Measurements from ENCODE around the gene LHX3. TPM values are rescaled to one million over a fixed set of nuclear protein-coding genes. Genes with fewer than 3 reads are reported as not detected.

LHX3 gene
- total RNA-seq, 1 donor, result not detected

DNA sequence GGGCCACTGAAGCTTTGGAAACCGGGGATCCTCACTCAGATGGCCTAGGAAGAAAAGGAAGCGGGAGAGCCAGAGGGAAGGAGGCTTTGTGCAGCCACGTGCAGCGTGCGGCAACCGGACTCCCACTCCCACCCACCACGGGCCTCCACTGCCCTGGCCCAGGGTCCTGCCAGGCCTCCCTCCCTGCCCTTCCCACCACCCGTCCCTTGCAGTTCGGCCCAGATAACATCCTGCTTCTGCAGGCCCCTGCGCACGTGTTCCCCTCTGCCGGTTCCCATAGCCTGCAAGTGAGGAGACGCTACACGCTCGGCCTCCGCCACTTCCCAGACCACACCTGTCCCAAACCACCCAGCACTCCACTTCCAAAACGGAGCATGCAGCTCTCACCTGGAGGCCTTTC lies 4.3 kb upstream of the LHX3 start:
- Histone ChIP-seq H3K27me3 (ENCODE audit: insufficient read depth, low read length) (no peaks in the 10 kb centered on the region), H3K4me1 (ENCODE audit: insufficient read depth, low read length) (no peaks in the 10 kb centered on the region), H3K4me3 (ENCODE audit: low read length) (no peak overlapping the region)

GRCh38 chr9:136208675-136209074 lies 3.7 kb upstream of the LHX3 start:
- Histone ChIP-seq H3K4me1 (ENCODE audit: insufficient read depth, low read length) (no peaks in the 10 kb centered on the region), H3K9me3 (ENCODE audit: low read depth, low read length) (no peaks in the 10 kb centered on the region)

More for the DNA sequence above, 4.3 kb upstream of the LHX3 start:
- no peaks in the 10 kb centered on the region for H3K9me3 ChIP-seq (ENCODE audit: low read depth, low read length)

GRCh38 chr9:136207616-136208015 lies 2.7 kb upstream of the LHX3 start:
- H3K9me3 ChIP-seq (ENCODE audit: low read depth, low read length), result no peaks in the 10 kb centered on the region
- H3K27me3 ChIP-seq (ENCODE audit: insufficient read depth, low read length), result peaks cover 10% of the 10 kb centered on the region
- no peaks in the 10 kb centered on the region for H3K4me1 ChIP-seq (ENCODE audit: insufficient read depth, low read length)
- H3K4me3 ChIP-seq (ENCODE audit: low read length), result no peak overlapping the region

More at GRCh38 chr9:136208675-136209074, 3.7 kb upstream of the LHX3 start:
- peaks cover 5% of the 10 kb centered on the region for H3K27me3 ChIP-seq (ENCODE audit: insufficient read depth, low read length)
- H3K4me3 ChIP-seq (ENCODE audit: low read length), result no peak overlapping the region

DNA sequence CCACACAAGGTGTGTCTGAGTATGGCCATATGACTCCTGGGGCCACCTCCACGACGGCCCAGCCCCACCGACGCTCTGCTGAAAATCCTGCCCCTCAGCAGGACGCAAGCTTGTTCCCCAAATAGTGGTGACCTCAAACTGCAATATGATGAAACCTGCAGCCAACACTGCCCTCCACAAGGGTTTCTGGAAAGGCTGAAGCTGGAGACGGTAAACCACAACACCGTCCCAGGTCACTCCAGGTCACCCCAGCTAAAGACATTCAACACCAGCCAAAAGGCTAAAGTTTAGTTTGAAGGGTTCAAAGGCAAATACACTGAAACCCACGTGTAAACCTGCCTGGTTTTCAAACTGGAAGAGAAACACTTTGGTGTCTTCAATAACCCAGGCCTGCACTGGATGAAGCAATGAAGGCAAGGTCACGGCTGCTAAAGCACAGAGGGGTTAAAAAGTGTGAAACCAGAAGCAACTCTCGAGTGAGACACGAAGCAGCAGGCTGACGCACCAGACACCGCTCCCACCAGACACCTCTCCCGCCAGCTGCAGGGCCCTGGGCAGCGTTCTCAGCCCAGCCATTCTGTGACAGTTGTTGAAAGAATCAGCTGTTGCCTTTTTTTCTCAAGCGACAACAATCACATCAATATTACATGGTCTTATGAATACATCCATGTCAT lies 1.8 kb upstream of the LHX3 start:
- no peak overlapping the region for H3K4me3 ChIP-seq (ENCODE audit: low read length)
- peaks cover 16% of the 10 kb centered on the region for H3K27me3 ChIP-seq (ENCODE audit: insufficient read depth, low read length)
- H3K4me1 ChIP-seq (ENCODE audit: insufficient read depth, low read length), result no peaks in the 10 kb centered on the region

DNA sequence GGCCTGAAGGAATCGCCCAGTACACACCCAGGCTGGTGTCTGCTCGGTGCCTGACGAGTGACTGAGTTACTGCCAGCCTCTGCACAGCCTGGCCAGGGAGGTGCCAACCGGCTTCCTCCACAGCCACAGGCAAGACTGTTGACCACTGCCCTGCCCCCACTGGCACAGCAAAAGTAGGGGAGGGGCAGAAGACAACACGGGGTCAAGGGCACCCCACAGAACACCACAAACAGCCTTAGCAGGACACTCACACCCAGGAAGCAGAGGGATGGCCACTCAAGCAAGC lies 722 bp upstream of the LHX3 start:
- H3K9me3 ChIP-seq (ENCODE audit: low read depth, low read length), result no peaks in the 10 kb centered on the region
- peaks cover 26% of the 10 kb centered on the region for H3K27me3 ChIP-seq (ENCODE audit: insufficient read depth, low read length)
- no peaks in the 10 kb centered on the region for H3K4me1 ChIP-seq (ENCODE audit: insufficient read depth, low read length)
- no peak overlapping the region for H3K4me3 ChIP-seq (ENCODE audit: low read length)

More for the DNA sequence above, 1.8 kb upstream of the LHX3 start:
- H3K9me3 ChIP-seq (ENCODE audit: low read depth, low read length), result no peaks in the 10 kb centered on the region

- Histone ChIP-seq H3K27me3 (ENCODE audit: insufficient read depth, low read length) (peaks cover 39% of the 10 kb centered on the region), H3K9me3 (ENCODE audit: low read depth, low read length) (no peaks in the 10 kb centered on the region), H3K4me3 (ENCODE audit: low read length) (no peak overlapping the region), H3K4me1 (ENCODE audit: insufficient read depth, low read length) (no peaks in the 10 kb centered on the region)
Measured at GRCh38 chr9:136204145-136204805, 653 bp downstream of the LHX3 start.

GRCh38 chr9:136203408-136204144 lies 1.4 kb downstream of the LHX3 start:
- no peaks in the 10 kb centered on the region for H3K9me3 ChIP-seq (ENCODE audit: low read depth, low read length)
- no peak overlapping the region for H3K4me3 ChIP-seq (ENCODE audit: low read length)
- no peaks in the 10 kb centered on the region for H3K4me1 ChIP-seq (ENCODE audit: insufficient read depth, low read length)
- H3K27me3 ChIP-seq (ENCODE audit: insufficient read depth, low read length), result peaks cover 40% of the 10 kb centered on the region

DNA sequence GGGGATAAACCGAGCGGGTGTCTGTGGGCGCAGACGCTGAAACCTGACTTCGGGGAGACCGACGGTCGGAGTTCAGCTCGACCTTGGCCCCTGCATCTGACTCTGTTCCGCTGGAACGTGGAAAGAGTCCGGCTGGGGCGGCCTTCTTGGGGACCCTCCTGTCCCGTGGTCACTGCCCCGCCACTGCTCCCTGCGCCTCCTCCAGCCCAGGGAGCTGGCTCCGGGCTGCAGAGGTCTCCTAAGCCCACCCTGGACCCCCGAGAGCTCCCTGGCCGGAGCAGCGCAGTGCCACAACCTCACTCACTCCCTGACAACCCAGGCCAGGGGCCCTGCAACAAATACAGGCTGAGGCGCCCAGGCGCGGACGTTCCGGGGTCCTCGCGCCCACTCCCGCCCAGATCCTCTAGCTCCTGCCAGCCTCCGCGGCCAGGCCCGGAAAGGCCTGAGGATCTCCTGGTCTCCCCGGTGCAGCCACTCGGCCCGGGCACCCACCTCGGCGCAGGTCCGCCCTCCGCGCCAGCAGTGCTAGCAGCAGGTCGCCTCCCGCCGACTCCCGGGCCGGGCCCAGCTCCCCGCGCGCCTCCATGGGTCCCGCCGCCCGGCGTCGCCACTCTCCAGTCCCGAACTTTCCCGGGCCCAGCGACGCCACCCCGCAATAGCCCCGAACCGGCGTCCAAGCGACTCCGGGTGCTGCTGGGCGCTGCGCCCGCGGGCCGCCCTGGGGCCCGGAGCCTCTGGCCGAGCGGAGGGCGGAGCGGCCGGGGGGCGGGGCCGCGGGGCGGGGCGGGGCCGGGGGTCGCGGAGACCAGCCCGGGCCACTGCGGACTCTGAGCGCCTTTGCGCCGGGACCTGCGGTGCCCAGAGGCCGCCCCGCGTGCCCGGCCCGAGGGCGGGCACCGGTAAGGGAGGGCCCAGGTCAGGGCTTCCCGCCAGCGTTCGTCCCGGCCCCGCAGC lies 2.2 kb downstream of the LHX3 start:
- Histone ChIP-seq H3K9me3 (ENCODE audit: low read depth, low read length) (no peaks in the 10 kb centered on the region), H3K4me3 (ENCODE audit: low read length) (no peak overlapping the region), H3K4me1 (ENCODE audit: insufficient read depth, low read length) (no peaks in the 10 kb centered on the region), H3K27me3 (ENCODE audit: insufficient read depth, low read length) (peaks cover 47% of the 10 kb centered on the region)

DNA sequence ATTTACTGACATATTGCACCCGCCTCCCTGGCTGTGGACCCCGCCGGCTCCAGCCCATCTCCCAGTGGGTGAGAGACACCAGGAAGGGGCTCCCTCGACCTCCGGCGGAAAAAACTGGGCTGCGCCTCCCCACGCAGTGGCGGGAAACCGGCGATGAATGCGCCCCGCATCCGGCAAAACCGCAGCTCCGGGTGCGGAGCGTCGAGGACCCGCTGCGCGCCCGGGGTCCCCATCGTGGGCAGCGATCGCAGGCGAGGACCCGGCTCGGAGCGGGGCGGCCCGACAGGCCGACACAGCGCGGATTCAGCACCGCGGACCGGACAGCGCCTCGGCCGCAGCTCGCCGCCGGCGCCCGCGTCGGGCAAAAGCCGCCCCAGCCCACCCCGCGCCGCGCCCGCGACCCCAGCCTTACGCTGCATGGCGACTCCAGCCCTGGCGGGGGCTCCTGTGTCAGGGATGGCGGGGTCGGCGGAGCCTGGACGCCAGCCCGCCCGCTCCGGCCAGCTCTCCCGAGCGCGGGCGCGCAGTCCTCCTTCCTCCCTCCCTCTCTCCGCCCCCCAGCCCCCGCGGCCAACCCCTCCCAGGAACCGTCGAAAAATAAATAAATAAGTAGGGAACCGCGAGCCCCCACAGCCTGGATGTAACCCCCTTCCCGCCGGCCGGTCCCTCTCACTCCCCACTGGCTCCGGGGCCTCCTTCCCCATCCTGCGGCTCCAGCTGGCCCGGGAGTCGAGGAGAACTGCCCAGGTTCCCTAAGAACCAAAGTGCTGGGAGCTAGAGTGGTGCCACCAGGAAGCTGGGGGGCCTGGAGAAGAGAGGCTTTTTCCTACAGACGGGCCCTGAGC lies 3.1 kb downstream of the LHX3 start:
- peaks cover 51% of the 10 kb centered on the region for H3K27me3 ChIP-seq (ENCODE audit: insufficient read depth, low read length)
- H3K4me1 ChIP-seq (ENCODE audit: insufficient read depth, low read length), result no peaks in the 10 kb centered on the region
- H3K4me3 ChIP-seq (ENCODE audit: low read length), result no peak overlapping the region
- no peaks in the 10 kb centered on the region for H3K9me3 ChIP-seq (ENCODE audit: low read depth, low read length)

- H3K4me1 ChIP-seq (ENCODE audit: insufficient read depth, low read length), result no peaks in the 10 kb centered on the region
- H3K4me3 ChIP-seq (ENCODE audit: low read length), result no peak overlapping the region
- H3K9me3 ChIP-seq (ENCODE audit: low read depth, low read length), result no peaks in the 10 kb centered on the region
- peaks cover 58% of the 10 kb centered on the region for H3K27me3 ChIP-seq (ENCODE audit: insufficient read depth, low read length)
Measured at GRCh38 chr9:136201174-136201573, 3.8 kb downstream of the LHX3 start.

- Histone ChIP-seq H3K4me3 (ENCODE audit: low read length) (no peak overlapping the region), H3K9me3 (ENCODE audit: low read depth, low read length) (no peaks in the 10 kb centered on the region), H3K4me1 (ENCODE audit: insufficient read depth, low read length) (no peaks in the 10 kb centered on the region), H3K27me3 (ENCODE audit: insufficient read depth, low read length) (peaks cover 63% of the 10 kb centered on the region)
Measured at GRCh38 chr9:136200424-136200823, 4.5 kb downstream of the LHX3 start.

GRCh38 chr9:136199391-136200288 lies 5.3 kb downstream of the LHX3 start:
- Histone ChIP-seq H3K4me1 (ENCODE audit: insufficient read depth, low read length) (no peaks in the 10 kb centered on the region), H3K9me3 (ENCODE audit: low read depth, low read length) (no peaks in the 10 kb centered on the region), H3K27me3 (ENCODE audit: insufficient read depth, low read length) (peaks cover 67% of the 10 kb centered on the region), H3K4me3 (ENCODE audit: low read length) (no peak overlapping the region)

DNA sequence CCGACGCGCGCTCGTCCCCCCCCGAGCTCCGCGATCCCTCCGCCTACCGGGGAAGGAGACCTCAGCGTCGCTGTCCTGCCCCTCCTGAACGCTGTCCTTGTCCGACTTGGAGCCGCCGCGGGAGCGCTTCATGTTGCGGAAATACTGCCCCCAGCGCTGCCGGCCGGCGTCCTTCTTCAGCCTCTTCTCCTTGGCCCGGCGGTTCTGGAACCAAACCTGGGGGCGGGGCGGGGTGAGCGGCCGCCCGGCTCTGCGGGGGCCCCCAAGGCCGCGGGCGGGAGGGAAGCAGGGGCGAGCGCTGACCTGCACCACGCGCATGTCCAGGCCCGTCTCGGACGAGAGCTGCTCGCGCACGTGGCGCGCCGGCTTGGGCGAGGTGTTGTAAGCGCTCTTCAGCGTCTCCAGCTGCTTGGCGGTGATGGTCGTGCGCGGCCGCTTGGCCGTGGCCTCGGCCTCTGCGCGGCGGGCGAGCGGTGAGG lies 6.3 kb downstream of the LHX3 start:
- Histone ChIP-seq H3K4me3 (ENCODE audit: low read length) (no peak overlapping the region), H3K4me1 (ENCODE audit: insufficient read depth, low read length) (no peaks in the 10 kb centered on the region), H3K9me3 (ENCODE audit: low read depth, low read length) (no peaks in the 10 kb centered on the region), H3K27me3 (ENCODE audit: insufficient read depth, low read length) (peaks cover 63% of the 10 kb centered on the region)
